NT2/D1 (cell line): ENCODE measurements around the gene HIBADH.
"Not testable (repeated sequence)": the region's sequence is repeated elsewhere in the genome, so short reads cannot be mapped to it uniquely, and the experiment has no call there.

ENCODE experiments used
- DNase-seq: peaks from one replicate; pipeline ENCODE4 v3.0.0-alpha.2; 2011; ENCODE audit warnings: low read depth, low spot score
- H3K27me3 ChIP-seq: 2 replicates; pipeline ENCODE4 v1.6.0; 2011; ENCODE audit warnings: mild to moderate bottlenecking; ENCODE audit not compliant: insufficient read length, insufficient read depth
- H3K36me3 ChIP-seq: 2 replicates; pipeline ENCODE4 v1.6.1; 2011; ENCODE audit warnings: mild to moderate bottlenecking, low read length, mixed read lengths; ENCODE audit not compliant: insufficient read depth, insufficient read length
- H3K4me1 ChIP-seq: 2 replicates; pipeline ENCODE4 v1.5.1; 2011; ENCODE audit not compliant: insufficient read depth, insufficient read length
- H3K4me3 ChIP-seq: 2 replicates; pipeline ENCODE4 v1.5.1; 2011; ENCODE audit warnings: low read depth; ENCODE audit not compliant: insufficient read length
- H3K9ac ChIP-seq: 2 replicates; pipeline ENCODE4 v1.6.0; 2011; ENCODE audit warnings: low read depth; ENCODE audit not compliant: insufficient read length
- H3K9me3 ChIP-seq: 2 replicates; pipeline ENCODE4 v1.5.1; 2011; ENCODE audit warnings: mild to moderate bottlenecking, low read length; ENCODE audit not compliant: insufficient read depth
- SUZ12 ChIP-seq: IDR thresholded peaks from 2 replicates; pipeline ENCODE4 v1.6.1; 2011; ENCODE audit not compliant: insufficient read length, insufficient read depth; ENCODE audit errors: extremely low read depth
- YY1 ChIP-seq: IDR thresholded peaks from 2 replicates; pipeline ENCODE4 v1.6.1; 2011; ENCODE audit not compliant: insufficient read length, insufficient read depth
- ZNF274 ChIP-seq: IDR thresholded peaks from 2 replicates; pipeline ENCODE4 v1.6.1; 2011; ENCODE audit warnings: mild to moderate bottlenecking, low read depth, low read length

Gene HIBADH

GRCh38 chr7:27514861-27515260 lies 147.8 kb downstream of the HIBADH start:
- no peaks in the 10 kb centered on the region for H3K4me1 ChIP-seq
- no peaks in the 10 kb centered on the region for H3K36me3 ChIP-seq
- H3K4me3 ChIP-seq: no peak overlapping the region
- no peak for TF ChIP-seq ZNF274
- no peak for TF ChIP-seq SUZ12
- TF ChIP-seq YY1: no peak
- no peaks in the 10 kb centered on the region for H3K9me3 ChIP-seq
- no peak overlapping the region for H3K9ac ChIP-seq
- H3K27me3 ChIP-seq: peaks cover 46% of the 10 kb centered on the region
- DNase-seq: no peak

- Histone ChIP-seq H3K9ac (no peak overlapping the region), H3K4me3 (no peak overlapping the region), H3K27me3 (peaks cover 36% of the 10 kb centered on the region), H3K36me3 (no peaks in the 10 kb centered on the region), H3K9me3 (no peaks in the 10 kb centered on the region), H3K4me1 (no peaks in the 10 kb centered on the region)
- no peak for TF ChIP-seq YY1
- TF ChIP-seq SUZ12: no peak
- no peak for TF ChIP-seq ZNF274
- DNase-seq: no peak
Observed at GRCh38 chr7:27513885-27514284, 148.8 kb downstream of the HIBADH start.

GRCh38 chr7:27511370-27511769 lies 151.3 kb downstream of the HIBADH start:
- H3K9me3 ChIP-seq, H3K36me3 ChIP-seq, H3K9ac ChIP-seq, H3K4me1 ChIP-seq, DNase-seq, H3K4me3 ChIP-seq: not testable (repeated sequence)
- H3K27me3 ChIP-seq: peaks cover 22% of the 10 kb centered on the region

DNA sequence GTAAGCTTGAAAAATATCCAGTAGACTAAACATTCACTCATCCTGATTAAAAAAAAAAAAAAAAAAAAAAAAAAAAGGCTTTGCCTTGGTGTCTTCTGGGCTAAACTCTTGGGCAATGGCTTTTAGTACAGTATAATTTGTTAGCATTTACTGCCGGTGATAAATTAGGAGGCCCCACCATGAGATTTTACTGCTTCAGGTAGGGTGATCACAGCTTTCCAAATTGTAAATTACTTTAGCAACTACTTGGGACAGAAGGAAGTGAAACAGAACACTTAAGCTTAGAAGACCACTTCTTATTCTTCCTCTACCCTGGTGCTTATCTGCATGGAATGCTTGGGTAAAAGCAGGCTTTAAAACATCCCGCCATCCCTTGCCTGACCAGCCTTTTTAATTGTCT lies 152.1 kb downstream of the HIBADH start:
- H3K4me3 ChIP-seq: no peak overlapping the region
- H3K27me3 ChIP-seq: peaks cover 22% of the 10 kb centered on the region
- H3K4me1 ChIP-seq: no peaks in the 10 kb centered on the region
- no peaks in the 10 kb centered on the region for H3K9me3 ChIP-seq
- H3K9ac ChIP-seq: no peak overlapping the region
- no peak for DNase-seq
- TF ChIP-seq YY1 (no peak), ZNF274 (no peak), SUZ12 (no peak)
- H3K36me3 ChIP-seq: no peaks in the 10 kb centered on the region

GRCh38 chr7:27501879-27502278 lies 160.8 kb downstream of the HIBADH start:
- not testable (repeated sequence) for H3K36me3 ChIP-seq

DNA sequence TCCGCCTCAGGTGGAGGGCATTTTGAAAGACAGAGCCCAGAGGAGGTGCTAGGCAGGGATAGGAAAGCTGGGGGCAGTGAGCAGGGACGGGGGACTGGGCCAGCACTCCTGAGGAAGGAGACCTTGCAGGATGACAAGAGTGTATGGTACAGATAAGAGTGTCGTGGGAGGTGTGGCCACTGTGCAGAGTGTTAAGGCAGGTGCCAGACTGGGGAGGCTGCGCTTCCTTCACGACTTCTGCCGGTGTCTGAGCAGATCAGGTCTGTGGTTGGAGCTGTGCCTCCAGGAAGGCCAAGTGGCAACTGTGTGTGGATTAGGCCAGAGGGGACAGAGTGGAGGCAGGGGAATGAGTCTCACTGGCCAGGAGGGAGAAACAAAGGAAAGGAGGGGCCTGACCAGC lies 161.7 kb downstream of the HIBADH start:
- H3K4me1 ChIP-seq: no peaks in the 10 kb centered on the region
- H3K9me3 ChIP-seq: no peaks in the 10 kb centered on the region
- TF ChIP-seq YY1 (no peak), SUZ12 (no peak)

More at GRCh38 chr7:27501879-27502278, 160.8 kb downstream of the HIBADH start:
- not testable (repeated sequence) for H3K27me3 ChIP-seq, H3K4me1 ChIP-seq, DNase-seq, H3K9me3 ChIP-seq, H3K9ac ChIP-seq, H3K4me3 ChIP-seq

GRCh38 chr7:27492224-27492623 lies 170.5 kb downstream of the HIBADH start:
- Histone ChIP-seq H3K9me3 (peaks cover 9% of the 10 kb centered on the region; the same call in 1 of the 2 replicates), H3K9ac (no peak overlapping the region)
- no peak for DNase-seq

More for the DNA sequence above, 161.7 kb downstream of the HIBADH start:
- DNase-seq: no peak
- Histone ChIP-seq H3K4me3 (no peak overlapping the region), H3K9ac (no peak overlapping the region), H3K36me3 (no peaks in the 10 kb centered on the region), H3K27me3 (no peaks in the 10 kb centered on the region)

DNA sequence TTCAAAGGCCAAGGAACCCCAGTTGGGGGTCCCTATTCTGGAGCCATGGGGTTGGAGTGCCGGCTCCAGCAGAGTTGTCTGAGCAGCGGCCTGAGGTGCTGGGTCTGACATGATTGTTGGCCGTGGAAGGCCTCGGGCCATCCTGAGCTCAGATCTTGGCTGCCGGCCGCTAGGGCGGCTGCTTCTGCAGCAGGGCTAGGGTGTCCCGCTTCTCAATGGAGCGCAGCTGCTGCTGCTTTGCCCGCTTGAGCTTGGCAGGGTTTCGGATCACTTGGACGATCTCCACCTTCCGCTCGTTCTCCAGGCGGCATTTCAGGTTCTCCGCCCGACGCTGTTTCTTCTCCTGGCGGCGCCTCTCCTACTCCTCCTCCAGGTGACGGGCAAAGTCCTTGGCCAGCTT lies 171.1 kb downstream of the HIBADH start:
- no peaks in the 10 kb centered on the region for H3K36me3 ChIP-seq
- peaks cover 7% of the 10 kb centered on the region for H3K27me3 ChIP-seq
- peaks cover 9% of the 10 kb centered on the region; the same call in 1 of the 2 replicates for H3K9me3 ChIP-seq
- TF ChIP-seq YY1 (no peak), ZNF274 (no peak), SUZ12 (no peak)
- no peaks in the 10 kb centered on the region for H3K4me1 ChIP-seq
- no peak overlapping the region for H3K9ac ChIP-seq
- DNase-seq: no peak
- no peak overlapping the region for H3K4me3 ChIP-seq

More at GRCh38 chr7:27492224-27492623, 170.5 kb downstream of the HIBADH start:
- Histone ChIP-seq H3K4me1 (no peaks in the 10 kb centered on the region), H3K4me3 (no peak overlapping the region), H3K36me3 (no peaks in the 10 kb centered on the region), H3K27me3 (peaks cover 7% of the 10 kb centered on the region)
- TF ChIP-seq SUZ12 (no peak), ZNF274 (no peak), YY1 (no peak)
